HG03558 (cell line): Measurements from ENCODE around the gene RASA1.

Experiments
- ATAC-seq: cut with Tn5 transposase; IDR thresholded peaks from one replicate; pipeline ENCODE4 v1.9.1; 2021; ENCODE audit warnings: moderate number of reproducible peaks; ENCODE audit not compliant: unreplicated experiment; ENCODE audit errors: extremely low read depth

Gene RASA1

GRCh38 chr5:87437724-87438123 is 170.0 kb downstream of the RASA1 start:
- ATAC-seq: no peak

- ATAC-seq: no peak
Observed at GRCh38 chr5:87438231-87438630, 170.5 kb downstream of the RASA1 start.
